HAP-1 (cell line): ENCODE results near the gene KLRF1.
"Not testable (repeated sequence)": the region's sequence is repeated elsewhere in the genome, so short reads cannot be mapped to it uniquely, and the experiment has no call there.

Experiments used
- DNase-seq, 2 experiments: peaks; one replicate each; pipeline ENCODE4 v3.0.0-alpha.2; 2016 to 2020; ENCODE audit warnings: low spot score in 2 of 2
- H3K27me3 ChIP-seq: fragments of 250-450 bp; sonication (Bioruptor Pico); 2 replicates; pipeline ENCODE4 v1.5.1; 2020; ENCODE audit warnings: low read depth, mild to moderate bottlenecking, moderate library complexity
- H3K36me3 ChIP-seq: fragments of 250-450 bp; sonication (Bioruptor Pico); replicated peaks from 2 replicates; pipeline ENCODE4 v1.5.1; 2020; ENCODE audit warnings: mild to moderate bottlenecking
- H3K4me1 ChIP-seq: fragments of 250-450 bp; sonication (Bioruptor Pico); 2 replicates; pipeline ENCODE4 v1.5.1; 2020; ENCODE audit warnings: mild to moderate bottlenecking
- H3K4me3 ChIP-seq: fragments of 250-450 bp; sonication (Bioruptor Pico); 2 replicates; pipeline ENCODE4 v1.5.1; 2020; ENCODE audit warnings: mild to moderate bottlenecking, moderate library complexity
- H3K9me3 ChIP-seq: fragments of 250-450 bp; sonication (Bioruptor Pico); 2 replicates; pipeline ENCODE4 v1.5.1; 2020; ENCODE audit warnings: mild to moderate bottlenecking, moderate library complexity
- in situ Hi-C: fragments of 300-500 bp; cut with MboI; formaldehyde crosslinking; loops from 3 replicates; pipeline ENCODE4 v1.14.3; 2020; ENCODE audit warnings: low sequenced_read_pairs, inconsistent platforms, mixed read lengths

Gene KLRF1

GRCh38 chr12:9868311-9868801, 41.1 kb downstream of the KLRF1 start:
- peak in 1 of 2 experiments; percentile 90 for DNase-seq
- in situ Hi-C loops: no loop called here
- Histone ChIP-seq H3K36me3 (no peaks in the 10 kb centered on the region; the same call in 1 of the 2 replicates), H3K9me3 (no peaks in the 10 kb centered on the region), H3K27me3 (no peaks in the 10 kb centered on the region), H3K4me1 (peaks cover 73% of the 10 kb centered on the region), H3K4me3 (peak overlapping the region; percentile 30)

- no peaks in the 10 kb centered on the region for H3K27me3 ChIP-seq
- in situ Hi-C loops: no loop called here
- no peaks in the 10 kb centered on the region for H3K36me3 ChIP-seq
- no peaks in the 10 kb centered on the region for H3K9me3 ChIP-seq
- peaks cover 76% of the 10 kb centered on the region for H3K4me1 ChIP-seq
- peak overlapping the region; percentile 30 for H3K4me3 ChIP-seq
- DNase-seq: peak in 1 of 2 experiments; percentile 99
Observed at GRCh38 chr12:9868951-9869306, 41.6 kb downstream of the KLRF1 start.

GRCh38 chr12:9869307-9870161, 42.3 kb downstream of the KLRF1 start, which contains the start of gene CLEC2B:
Gene CLEC2B (minus strand): TSS chr12:9869354.
- H3K27me3 ChIP-seq: no peaks in the 10 kb centered on the region
- no peaks in the 10 kb centered on the region for H3K36me3 ChIP-seq
- peak within 1 kb of the TSS; percentile 30 for H3K4me3 ChIP-seq
- peak in 1 of 2 experiments; percentile 45 for DNase-seq
- no peaks in the 10 kb centered on the region for H3K9me3 ChIP-seq
- H3K4me1 ChIP-seq: peaks cover 73% of the 10 kb centered on the region
- in situ Hi-C loops: no loop called here

DNA sequence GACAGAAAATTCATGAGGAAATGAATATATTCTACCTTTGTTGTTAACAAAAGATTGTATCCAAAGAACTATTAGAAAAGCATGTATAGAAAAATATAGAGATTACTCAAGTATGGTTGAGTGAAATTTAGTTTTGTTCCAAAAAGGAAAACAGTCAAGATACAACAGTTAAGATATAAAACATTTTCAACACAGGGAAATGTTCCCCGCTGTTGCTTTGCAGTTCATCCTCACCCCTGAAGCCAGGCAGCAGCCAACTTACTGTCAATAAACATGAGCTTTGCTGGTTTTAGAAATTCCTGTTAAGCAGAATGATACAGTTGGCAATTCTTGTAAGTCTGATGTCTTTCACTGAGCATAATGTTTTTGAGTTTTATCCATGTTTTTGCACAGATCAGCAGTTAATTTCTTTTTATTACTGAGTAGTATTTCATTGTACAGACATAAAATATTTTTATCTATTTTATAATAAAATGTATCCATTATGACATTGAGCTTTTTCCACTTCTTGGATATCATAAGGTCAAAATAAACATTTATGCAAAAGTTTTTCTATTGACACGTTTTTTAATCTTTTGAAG, 43.1 kb downstream of the KLRF1 start:
- peak in 1 of 2 experiments; percentile 15 for DNase-seq
- Histone ChIP-seq H3K9me3 (no peaks in the 10 kb centered on the region), H3K36me3 (no peaks in the 10 kb centered on the region), H3K27me3 (no peaks in the 10 kb centered on the region), H3K4me3 (no peak overlapping the region), H3K4me1 (peaks cover 68% of the 10 kb centered on the region)
- in situ Hi-C loops: no loop called here

DNA sequence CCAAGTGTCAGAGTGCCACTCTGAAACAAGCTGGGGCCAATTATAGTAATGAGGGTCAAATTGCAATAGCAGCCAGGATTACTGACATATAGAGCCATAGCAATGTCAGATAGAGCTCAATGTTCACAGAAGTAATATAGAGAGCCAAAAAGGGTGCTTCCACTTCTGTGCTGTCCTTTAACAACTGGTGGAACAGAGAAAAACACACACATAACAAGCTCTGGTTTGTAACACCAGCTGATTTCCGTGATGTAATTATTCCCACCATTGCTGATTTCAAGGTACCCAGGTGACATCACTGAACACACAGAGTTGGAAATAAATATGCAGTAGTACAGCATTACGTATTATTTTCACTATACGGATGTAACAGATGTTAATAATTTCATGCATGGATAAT, 44.9 kb downstream of the KLRF1 start:
- Histone ChIP-seq H3K36me3 (no peaks in the 10 kb centered on the region), H3K4me1 (peaks cover 50% of the 10 kb centered on the region), H3K4me3 (no peak overlapping the region), H3K27me3 (no peaks in the 10 kb centered on the region), H3K9me3 (no peaks in the 10 kb centered on the region)
- in situ Hi-C loops: no loop called here
- DNase-seq: no peak

DNA sequence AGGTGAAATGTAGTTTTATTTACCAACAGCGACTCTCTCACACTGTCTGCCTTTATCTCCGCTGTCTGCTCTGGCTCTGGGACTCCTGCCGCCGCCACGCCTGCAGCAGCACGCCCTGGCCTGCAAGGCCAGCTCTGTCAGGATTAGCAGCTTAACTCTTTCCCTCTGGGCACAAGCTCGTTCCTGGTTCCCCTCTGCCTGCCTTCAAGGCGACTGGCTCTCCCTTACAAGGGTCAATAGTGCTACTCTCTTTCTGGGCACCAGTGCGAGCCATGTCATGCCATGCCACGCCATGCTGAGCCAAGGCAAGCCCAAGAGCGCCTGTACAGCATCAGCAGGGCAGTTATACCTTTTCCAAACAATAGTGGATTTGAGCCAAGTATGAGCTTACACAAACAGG, 45.5 kb downstream of the KLRF1 start:
- Histone ChIP-seq H3K36me3 (no peaks in the 10 kb centered on the region), H3K9me3 (no peaks in the 10 kb centered on the region), H3K4me1 (peaks cover 45% of the 10 kb centered on the region), H3K27me3 (no peaks in the 10 kb centered on the region), H3K4me3 (no peak overlapping the region)
- peak; percentile 20 to 61 for DNase-seq
- in situ Hi-C loops: no loop called here

DNA sequence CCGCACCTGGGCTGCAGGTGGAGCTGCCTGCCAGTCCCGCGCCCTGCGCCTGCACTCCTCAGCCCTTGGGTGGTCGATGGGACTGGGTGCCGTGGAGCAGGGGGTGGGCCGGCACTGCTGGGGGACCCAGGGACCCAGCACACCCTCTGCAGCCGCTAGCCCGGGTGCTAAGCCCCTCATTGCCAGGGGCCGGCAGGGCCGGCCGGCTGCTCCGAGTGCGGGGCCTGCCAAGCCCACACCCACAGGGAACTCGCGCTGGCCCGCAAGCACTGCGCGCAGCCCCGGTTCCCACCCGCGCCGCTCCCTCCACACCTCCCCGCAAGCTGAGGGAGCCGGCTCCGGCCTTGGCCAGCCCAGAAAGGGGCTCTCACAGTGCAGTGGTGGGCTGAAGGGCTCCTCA, 48.8 kb downstream of the KLRF1 start:
- peaks cover 36% of the 10 kb centered on the region for H3K4me1 ChIP-seq
- H3K27me3 ChIP-seq, DNase-seq, H3K4me3 ChIP-seq, H3K9me3 ChIP-seq, in situ Hi-C loops, H3K36me3 ChIP-seq: not testable (repeated sequence)

- H3K4me1 ChIP-seq: peaks cover 18% of the 10 kb centered on the region
- in situ Hi-C loops: no loop called here
- no peaks in the 10 kb centered on the region for H3K36me3 ChIP-seq
- no peaks in the 10 kb centered on the region for H3K9me3 ChIP-seq
- no peak overlapping the region for H3K4me3 ChIP-seq
- H3K27me3 ChIP-seq: no peaks in the 10 kb centered on the region
- DNase-seq: peak; percentile 39 to 87
Observed at GRCh38 chr12:9880532-9881078, 53.3 kb downstream of the KLRF1 start.

GRCh38 chr12:9881246-9881645, 54.0 kb downstream of the KLRF1 start, which contains the start of gene KLRF2:
Gene KLRF2 (plus strand): TSS chr12:9881489. CDS start chr12:9881596, 107 bp downstream.
- H3K36me3 ChIP-seq: no peaks in the 10 kb centered on the region
- in situ Hi-C loops: no loop called here
- no peaks in the 10 kb centered on the region for H3K9me3 ChIP-seq

DNA sequence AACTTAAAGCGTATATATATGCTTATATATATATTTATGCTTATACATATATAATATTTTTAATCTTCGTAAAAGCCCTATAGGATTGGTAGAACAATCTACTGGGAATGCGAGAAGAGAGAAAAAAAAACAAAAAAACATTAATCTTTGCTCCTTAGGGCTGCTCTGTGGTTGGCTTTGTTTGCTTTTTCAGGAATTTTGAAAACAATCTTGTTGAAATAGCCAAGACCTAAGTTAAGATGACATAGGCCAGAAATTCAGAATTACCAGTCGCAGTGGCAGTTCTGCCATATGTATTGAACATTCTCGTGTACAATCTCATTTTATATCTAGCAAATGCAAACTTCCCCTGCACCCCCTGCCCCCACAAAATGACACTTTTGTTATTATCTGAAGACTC, 54.7 kb downstream of the KLRF1 start:
- Histone ChIP-seq H3K9me3 (no peaks in the 10 kb centered on the region), H3K36me3 (no peaks in the 10 kb centered on the region), H3K27me3 (no peaks in the 10 kb centered on the region), H3K4me3 (no peak overlapping the region), H3K4me1 (peaks cover 18% of the 10 kb centered on the region)
- in situ Hi-C loops: no loop called here
- DNase-seq: no peak

More at GRCh38 chr12:9881246-9881645, 54.0 kb downstream of the KLRF1 start, which contains the start of gene KLRF2:
- Histone ChIP-seq H3K4me3 (no peak within 1 kb of the TSS), H3K27me3 (no peaks in the 10 kb centered on the region), H3K4me1 (peaks cover 18% of the 10 kb centered on the region)
- no peak for DNase-seq

DNA sequence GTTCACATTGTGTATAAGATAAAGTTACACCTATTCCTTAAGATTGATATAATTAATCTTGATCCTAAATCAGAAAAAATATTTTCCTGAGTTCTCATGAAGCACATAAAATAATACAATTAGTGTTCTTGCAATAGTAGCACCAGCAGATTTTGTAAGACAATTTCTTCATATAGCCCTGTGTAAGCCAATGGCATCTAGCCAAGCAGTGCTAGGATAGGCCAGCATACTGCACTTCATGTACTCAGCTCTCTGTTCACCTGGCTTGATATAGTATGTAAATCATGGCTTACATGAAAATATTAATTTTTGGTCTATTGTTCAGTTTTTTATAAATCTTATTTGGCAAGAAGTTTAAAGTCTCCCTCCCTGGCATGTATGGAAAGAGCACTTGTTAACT, 55.9 kb downstream of the KLRF1 start:
- in situ Hi-C loops: no loop called here
- H3K27me3 ChIP-seq: no peaks in the 10 kb centered on the region
- peaks cover 18% of the 10 kb centered on the region for H3K4me1 ChIP-seq
- H3K9me3 ChIP-seq: no peaks in the 10 kb centered on the region
- no peak for DNase-seq
- no peak overlapping the region for H3K4me3 ChIP-seq
- H3K36me3 ChIP-seq: no peaks in the 10 kb centered on the region

DNA sequence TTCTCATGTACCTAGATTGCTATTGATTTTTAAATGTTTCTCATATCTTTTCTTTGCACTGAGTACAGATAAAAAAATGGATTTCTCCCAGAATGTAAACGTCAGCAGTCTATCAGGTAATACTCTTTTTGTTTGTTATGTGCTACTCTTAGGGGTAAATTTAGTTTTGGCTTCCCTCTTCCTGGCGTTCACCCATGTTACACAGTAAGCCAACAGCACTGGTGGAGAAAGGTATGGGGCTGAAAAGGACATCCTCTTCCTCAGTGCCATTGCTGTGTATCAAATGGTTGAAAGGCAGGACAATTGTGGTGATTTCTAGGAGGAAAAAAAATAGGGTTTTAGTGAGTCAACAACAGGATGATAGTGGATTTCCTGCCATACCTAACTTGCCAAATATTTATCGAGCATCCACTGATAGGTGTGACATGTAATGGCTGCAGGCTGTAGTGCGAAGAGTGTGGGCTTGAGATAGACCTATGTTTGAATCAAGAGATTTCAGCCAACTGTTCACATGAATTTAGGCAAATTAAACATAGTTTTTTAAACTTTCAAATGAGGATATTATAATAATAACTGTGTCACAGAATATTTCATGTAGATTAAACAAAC, 61.5 kb downstream of the KLRF1 start:
- H3K36me3 ChIP-seq: no peaks in the 10 kb centered on the region
- H3K4me3 ChIP-seq: no peak overlapping the region
- in situ Hi-C loops: no loop called here
- H3K27me3 ChIP-seq: no peaks in the 10 kb centered on the region
- no peaks in the 10 kb centered on the region for H3K4me1 ChIP-seq
- H3K9me3 ChIP-seq: no peaks in the 10 kb centered on the region
- no peak for DNase-seq
